AG09309 (cell line): ENCODE measurements around the gene MATN1.

ENCODE experiments used
- DNase-seq: peaks from one replicate; pipeline ENCODE4 v3.0.0-alpha.2; 2010; ENCODE audit warnings: low read depth
- H3K4me3 ChIP-seq: 2 replicates; pipeline ENCODE4 v1.5.1; 2011; ENCODE audit warnings: mild to moderate bottlenecking, low read depth, low read length, moderate library complexity; ENCODE audit not compliant: control insufficient read depth
- TF ChIP-seq, protein P1 (sequence below): IDR thresholded peaks from 2 replicates; pipeline ENCODE4 v1.5.1; 2011; ENCODE audit warnings: mild to moderate bottlenecking, low read depth, low read length, inconsistent platforms; ENCODE audit not compliant: insufficient read depth, control insufficient read depth; ENCODE audit errors: missing control alignments

The MATN1 gene

DNA sequence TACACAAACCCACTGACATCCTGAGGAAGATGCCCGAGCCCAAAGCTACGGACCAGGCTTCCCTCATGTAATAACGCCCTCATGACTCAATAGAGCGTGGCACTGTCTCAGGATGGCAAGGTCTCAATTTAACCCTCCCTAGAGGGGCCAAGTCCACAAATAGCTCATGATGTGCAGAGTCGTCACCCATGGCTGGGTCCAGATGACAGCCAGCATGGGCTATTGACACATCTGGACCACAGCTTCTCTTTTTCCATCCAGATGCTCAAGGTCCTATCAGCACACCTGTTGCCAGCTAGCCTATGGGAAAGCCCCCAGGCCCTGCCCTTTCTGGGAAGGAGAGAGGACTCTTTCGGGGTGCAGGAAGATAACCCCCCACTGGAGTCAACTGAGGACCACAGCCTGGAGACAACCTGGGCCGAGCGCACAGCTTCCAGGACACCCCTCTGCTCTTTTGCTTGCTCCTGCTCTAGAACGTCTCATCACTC lies 31.3 kb upstream of the MATN1 start:
- TF ChIP-seq, protein P1, sequence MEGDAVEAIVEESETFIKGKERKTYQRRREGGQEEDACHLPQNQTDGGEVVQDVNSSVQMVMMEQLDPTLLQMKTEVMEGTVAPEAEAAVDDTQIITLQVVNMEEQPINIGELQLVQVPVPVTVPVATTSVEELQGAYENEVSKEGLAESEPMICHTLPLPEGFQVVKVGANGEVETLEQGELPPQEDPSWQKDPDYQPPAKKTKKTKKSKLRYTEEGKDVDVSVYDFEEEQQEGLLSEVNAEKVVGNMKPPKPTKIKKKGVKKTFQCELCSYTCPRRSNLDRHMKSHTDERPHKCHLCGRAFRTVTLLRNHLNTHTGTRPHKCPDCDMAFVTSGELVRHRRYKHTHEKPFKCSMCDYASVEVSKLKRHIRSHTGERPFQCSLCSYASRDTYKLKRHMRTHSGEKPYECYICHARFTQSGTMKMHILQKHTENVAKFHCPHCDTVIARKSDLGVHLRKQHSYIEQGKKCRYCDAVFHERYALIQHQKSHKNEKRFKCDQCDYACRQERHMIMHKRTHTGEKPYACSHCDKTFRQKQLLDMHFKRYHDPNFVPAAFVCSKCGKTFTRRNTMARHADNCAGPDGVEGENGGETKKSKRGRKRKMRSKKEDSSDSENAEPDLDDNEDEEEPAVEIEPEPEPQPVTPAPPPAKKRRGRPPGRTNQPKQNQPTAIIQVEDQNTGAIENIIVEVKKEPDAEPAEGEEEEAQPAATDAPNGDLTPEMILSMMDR: no peak
- H3K4me3 ChIP-seq: no peak overlapping the region
- no peak for DNase-seq

DNA sequence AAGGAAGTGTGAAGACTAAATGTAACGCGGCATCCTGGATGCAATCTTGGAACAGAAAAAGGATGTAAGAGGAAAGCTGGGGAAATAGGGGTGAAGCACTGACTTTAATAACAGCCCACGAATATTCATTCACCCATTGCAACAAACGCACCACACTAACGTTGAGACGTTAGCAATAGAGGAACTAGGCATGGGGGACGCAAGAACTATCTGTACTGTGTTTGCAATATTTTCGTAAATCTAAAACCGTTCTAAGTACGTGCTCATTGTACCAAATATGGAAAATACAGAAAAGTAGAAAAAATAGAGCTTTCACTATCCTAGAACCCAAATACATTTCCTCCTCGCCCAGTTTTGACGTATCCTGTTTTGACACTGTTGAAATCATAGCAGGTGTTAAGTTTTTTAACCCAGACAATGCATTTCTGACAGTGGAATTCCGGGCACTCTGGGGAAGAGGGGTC lies 30.3 kb upstream of the MATN1 start:
- no peak overlapping the region for H3K4me3 ChIP-seq
- no peak for DNase-seq
- TF ChIP-seq, protein P1: no peak

DNA sequence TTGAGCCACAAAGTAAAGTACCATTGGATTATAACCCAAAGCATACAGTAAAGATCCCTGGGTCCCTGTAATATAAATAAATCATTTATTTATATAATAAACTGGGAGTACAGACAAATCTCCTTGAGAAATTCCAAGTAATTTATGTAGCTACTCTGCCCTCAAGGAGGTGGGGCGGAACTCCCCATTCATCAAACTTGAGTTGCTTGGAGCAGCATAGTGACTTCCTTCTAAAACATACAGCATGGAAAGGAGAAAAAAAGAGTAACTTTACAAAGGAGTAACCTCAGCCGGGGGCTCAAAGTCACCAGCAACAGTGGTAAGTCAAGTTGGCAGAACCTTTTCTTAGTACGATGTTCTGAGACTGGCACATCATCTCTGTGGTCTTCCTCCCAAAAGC lies 29.7 kb upstream of the MATN1 start:
- H3K4me3 ChIP-seq: no peak overlapping the region
- no peak for DNase-seq
- TF ChIP-seq, protein P1: no peak

DNA sequence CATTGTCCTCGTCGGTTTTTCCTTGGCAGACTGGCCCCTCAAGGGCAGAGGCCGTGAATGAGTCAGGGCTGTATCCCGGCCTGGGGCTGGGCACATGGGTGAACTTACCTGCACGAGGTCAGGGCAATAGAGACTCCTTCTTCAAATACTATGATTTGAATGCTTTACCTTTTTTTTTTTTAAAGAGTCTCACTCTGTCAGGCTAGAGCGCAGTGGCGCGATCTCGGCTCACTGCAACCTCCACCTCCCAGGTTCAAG lies 29.2 kb upstream of the MATN1 start:
- no peak overlapping the region for H3K4me3 ChIP-seq
- TF ChIP-seq, protein P1: no peak
- no peak for DNase-seq

DNA sequence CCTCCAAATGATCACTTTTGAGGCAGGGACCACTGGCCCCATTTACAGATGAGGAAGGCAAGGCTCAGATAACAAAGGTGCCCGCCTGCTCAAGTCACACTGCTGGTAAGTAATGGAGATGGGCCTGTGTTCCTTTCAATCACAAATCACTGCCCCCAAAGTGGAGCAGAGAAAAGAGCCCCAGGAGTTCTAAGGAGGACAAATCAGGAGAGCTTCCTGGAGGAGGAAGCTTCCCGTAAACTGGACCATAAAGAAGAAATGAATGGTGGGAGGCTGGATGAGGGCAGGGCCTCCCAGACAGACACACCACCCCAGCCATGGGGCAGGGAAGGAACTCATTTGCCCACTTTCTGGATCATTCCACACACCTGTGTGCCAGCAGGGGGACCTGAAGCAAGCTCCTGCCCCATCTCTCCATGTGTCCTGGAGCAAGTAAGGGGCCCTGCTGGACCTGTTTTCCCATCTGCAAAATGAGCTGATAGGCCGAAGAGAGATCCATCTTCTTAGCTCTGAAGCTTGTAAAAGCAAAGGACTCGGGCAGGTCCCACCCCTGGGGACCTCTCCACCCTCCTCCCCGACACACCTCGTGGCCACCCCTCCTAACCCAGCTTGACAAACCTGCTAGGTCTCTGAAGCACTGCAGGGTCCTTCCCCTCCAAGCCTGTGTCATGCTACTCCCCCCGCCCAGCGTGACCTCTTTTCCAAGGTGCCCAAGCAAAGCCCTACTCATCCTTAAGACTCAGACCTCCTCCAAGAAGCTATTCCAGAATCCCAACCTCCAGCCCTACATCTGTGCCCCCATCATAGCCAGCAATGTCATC lies 28.7 kb upstream of the MATN1 start:
- TF ChIP-seq, protein P1: no peak
- no peak overlapping the region for H3K4me3 ChIP-seq
- no peak for DNase-seq

DNA sequence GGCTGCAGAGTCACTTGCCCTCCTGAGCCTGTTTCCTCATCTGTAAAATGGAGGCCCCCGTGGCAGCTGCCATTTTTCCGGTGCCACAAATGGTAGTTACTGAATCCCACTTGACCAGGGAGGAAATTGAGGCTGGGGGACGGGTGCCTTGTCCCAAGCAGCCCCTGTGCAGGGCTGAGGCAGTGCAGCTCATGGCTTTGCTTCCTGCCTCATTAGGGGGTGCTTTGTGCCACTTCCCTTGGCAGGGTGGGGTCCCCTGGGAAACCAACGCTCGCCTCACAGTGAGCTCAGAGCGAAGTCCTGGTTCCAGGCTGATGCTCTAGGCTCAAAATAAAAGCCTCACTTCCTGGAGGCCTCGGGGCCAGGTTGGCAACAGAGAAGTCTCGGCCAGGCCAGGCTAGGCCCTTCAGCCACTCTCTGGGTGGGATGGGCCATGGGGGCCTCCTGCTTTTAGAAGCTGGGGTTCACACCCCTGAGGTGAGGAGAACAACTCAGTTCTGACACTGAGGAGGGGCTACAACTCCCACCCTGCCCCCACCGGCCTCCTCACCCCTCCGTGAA lies 27.4 kb upstream of the MATN1 start:
- TF ChIP-seq, protein P1: no peak
- H3K4me3 ChIP-seq: no peak overlapping the region
- DNase-seq: no peak
